ENCODE measurements around the gene DNAJC5.
"Not testable (repeated sequence)": the region's sequence is repeated elsewhere in the genome, so short reads cannot be mapped to it uniquely, and the experiment has no call there.

The DNAJC5 gene

GRCh38 chr20:63878899-63879663, 15.8 kb upstream of the DNAJC5 start:
- DNase-seq (ENCODE audit: low read depth), result no peak
- H3K4me3 ChIP-seq (ENCODE audit: low read length), result no peak overlapping the region
- TF ChIP-seq CTCF (conservative IDR thresholded peaks at IDR 0.05; ENCODE audit: low read length), result no peak

DNA sequence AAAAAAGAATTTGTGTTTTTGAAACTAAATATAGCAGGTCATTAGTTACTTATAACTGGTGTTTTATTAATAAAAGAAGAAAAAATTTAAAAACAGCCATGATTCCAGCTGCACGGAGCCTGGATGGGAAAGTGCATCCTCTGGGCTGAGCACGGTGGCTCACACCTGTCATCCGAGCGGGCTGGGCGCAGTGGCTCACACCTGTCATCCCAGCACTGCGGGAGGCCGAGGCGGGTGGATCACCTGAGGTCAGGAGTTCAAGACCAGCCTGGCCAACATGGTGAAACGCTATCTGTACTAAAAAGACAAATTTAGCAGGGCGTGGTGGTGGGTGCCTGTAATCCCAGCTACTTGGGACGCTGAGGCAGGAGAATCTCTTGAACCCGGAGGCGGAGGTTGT, 14.0 kb upstream of the DNAJC5 start:
- not testable (repeated sequence) for H3K4me3 ChIP-seq (ENCODE audit: low read length); DNase-seq (ENCODE audit: low read depth)

GRCh38 chr20:63881451-63882226, 13.3 kb upstream of the DNAJC5 start:
- TF ChIP-seq CTCF (conservative IDR thresholded peaks at IDR 0.05; ENCODE audit: low read length), result no peak
- no peak for DNase-seq (ENCODE audit: low read depth)
- H3K4me3 ChIP-seq (ENCODE audit: low read length), result no peak overlapping the region

DNA sequence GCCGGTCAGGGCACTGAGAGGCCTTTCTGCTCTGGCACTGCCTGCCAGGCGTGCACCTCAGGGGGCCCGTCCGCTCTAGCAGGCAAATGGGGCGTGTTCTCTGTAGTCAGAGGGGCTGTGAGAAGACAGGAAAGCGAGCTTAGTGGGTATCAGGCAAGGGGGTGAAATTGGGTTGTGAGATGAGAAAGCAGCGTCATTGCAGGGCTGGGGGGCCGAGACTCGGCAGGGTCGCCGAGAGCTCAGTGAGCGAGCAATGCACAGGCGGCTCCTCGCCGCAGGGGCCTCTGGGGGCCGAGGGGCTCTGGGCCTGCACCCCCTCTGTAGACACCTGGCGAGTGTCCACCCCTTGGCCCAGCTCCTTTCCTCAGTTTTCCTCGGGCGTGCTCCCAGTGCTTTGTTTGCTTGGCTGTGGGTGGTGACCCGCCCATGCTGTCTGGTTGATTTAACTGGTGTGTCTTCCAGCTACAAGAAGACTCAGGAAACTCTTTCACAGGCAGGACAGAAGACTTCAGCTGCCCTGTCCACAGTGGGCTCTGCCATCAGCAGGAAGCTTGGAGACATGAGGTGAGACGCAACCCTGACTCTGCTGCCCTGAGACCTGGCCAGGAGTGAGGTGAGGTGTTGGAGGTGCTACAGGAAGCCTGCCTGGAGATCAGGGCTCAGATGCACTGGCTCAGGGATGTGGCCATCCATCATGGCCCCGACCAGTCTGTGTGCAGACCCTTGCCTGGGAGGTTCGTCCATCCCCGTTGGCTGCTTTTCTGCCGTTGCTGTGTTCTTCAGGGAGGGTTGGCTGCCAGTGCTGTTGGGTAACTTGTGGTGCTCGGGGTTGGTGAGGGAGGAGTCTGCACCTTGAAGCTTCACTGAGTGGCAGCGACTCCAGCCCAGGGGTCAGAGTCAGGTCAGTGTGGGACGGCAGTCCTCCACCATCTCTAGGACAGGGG, 12.4 kb upstream of the DNAJC5 start:
- no peak overlapping the region for H3K4me3 ChIP-seq (ENCODE audit: low read length)
- DNase-seq (ENCODE audit: low read depth), result no peak
- no peak for TF ChIP-seq CTCF (conservative IDR thresholded peaks at IDR 0.05; ENCODE audit: low read length)

DNA sequence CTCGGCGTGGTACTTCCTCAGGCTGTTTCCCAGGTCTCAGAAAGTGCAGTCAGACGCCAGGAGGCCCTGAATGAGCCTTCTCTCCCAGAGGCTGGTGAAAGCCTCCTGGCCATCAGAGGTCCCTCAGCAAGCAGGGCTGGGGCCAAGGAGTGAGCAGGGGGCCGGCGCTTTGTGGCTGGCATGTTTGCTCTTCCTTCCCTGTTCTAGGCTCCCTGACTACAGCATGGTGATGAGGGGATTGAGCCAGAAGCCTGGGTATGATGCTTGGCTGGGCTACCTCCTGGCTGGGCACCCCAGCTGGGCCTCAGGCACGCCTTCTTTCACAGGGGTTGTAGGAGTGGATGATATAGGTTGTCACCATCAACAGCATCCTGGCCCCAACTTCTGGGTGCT, 11.7 kb upstream of the DNAJC5 start:
- H3K4me3 ChIP-seq (ENCODE audit: low read length), result no peak overlapping the region
- no peak for DNase-seq (ENCODE audit: low read depth)
- TF ChIP-seq CTCF (conservative IDR thresholded peaks at IDR 0.05; ENCODE audit: low read length), result no peak

DNA sequence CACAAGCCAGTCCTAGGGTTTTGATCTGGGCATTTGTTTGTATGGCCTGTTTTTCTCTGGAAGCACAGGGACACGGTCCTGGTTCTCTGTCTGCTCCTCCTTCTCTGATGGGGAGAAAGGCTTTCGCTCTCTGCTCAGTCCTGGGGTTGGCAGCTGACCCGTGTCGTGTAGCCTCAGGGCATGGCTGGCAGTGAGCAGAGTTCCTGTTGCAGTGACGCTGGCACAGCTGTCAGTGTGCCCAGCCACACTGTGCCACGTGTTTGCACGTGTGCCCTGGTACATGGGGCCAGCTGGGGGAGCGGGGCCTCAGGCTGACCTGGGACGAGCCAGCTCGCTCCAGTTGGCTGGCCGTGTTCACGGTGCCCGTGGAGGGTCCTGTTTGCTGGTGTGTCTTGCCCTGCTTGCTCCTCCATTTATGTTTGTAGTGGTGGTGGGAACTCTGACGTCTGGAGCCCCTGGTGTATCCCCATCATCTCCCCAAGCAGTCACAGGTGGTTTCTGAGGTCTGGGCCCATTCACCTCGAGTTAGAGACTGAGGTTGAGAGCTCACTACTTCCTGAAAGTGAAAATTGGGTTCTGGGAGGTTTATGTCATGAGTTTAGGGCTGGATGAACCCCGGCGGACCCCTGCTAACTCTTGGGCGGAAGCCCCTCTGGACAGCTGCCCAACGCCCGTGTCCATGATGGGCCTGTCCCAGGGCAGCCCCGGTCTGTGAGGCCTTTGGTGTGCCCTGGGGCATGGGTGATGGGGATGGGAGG, 10.2 kb upstream of the DNAJC5 start:
- no peak overlapping the region for H3K4me3 ChIP-seq (ENCODE audit: low read length)
- DNase-seq (ENCODE audit: low read depth), result no peak
- TF ChIP-seq CTCF (conservative IDR thresholded peaks at IDR 0.05; ENCODE audit: low read length), result no peak
